Neural cell (in vitro differentiated cells): Measurements from ENCODE around the gene ZNF462. TPM values are rescaled to one million over a fixed set of nuclear protein-coding genes. Genes with fewer than 3 reads are reported as not detected.
A peak's percentile ranks its signal among the peaks of the same experiment; 100 is the strongest.

Experiments used
- H2AFZ ChIP-seq: fragments of 200-600, 300-800 bp; sonication (generic), shearing (Covaris generic); 2 replicates; pipeline ENCODE4 v1.6.0; 2014; ENCODE audit warnings: low read depth, mild to moderate bottlenecking, antibody characterized with exemption, low read length, moderate library complexity
- H3F3A ChIP-seq: fragments of 200-600 bp; shearing (Covaris generic); 2 replicates; pipeline ENCODE4 v1.6.1; 2016; ENCODE audit warnings: mild to moderate bottlenecking, moderate library complexity, mixed read lengths, antibody characterized with exemption, low read length; ENCODE audit not compliant: insufficient read depth, poor library complexity, severe bottlenecking
- H3K27ac ChIP-seq: fragments of 200-600, 300-800 bp; sonication (generic), shearing (Covaris generic); 2 replicates; pipeline ENCODE4 v1.5.1; 2014; ENCODE audit warnings: mild to moderate bottlenecking, low read length, moderate library complexity
- H3K27me3 ChIP-seq: fragments of 300-800, 200-600 bp; sonication (generic), shearing (Covaris generic); 2 replicates; pipeline ENCODE4 v1.6.0; 2014; ENCODE audit warnings: mild to moderate bottlenecking, low read depth, low read length, moderate library complexity; ENCODE audit not compliant: insufficient read depth
- H3K36me3 ChIP-seq: fragments of 300-800, 200-600 bp; sonication (generic), shearing (Covaris generic); 2 replicates; pipeline ENCODE4 v1.5.1; 2014; ENCODE audit warnings: mild to moderate bottlenecking, antibody characterized with exemption, low read length, moderate library complexity; ENCODE audit not compliant: insufficient read depth
- H3K4me2 ChIP-seq: fragments of 300-800, 200-600 bp; sonication (generic), shearing (Covaris generic); 2 replicates; pipeline ENCODE4 v1.6.0; 2014; ENCODE audit warnings: mild to moderate bottlenecking, low read length
- H3K4me3 ChIP-seq: fragments of 300-800, 200-600 bp; sonication (generic), shearing (Covaris generic); 2 replicates; pipeline ENCODE4 v1.5.1; 2014; ENCODE audit warnings: mild to moderate bottlenecking, low read length, moderate library complexity
- H3K79me2 ChIP-seq: fragments of 200-600 bp; shearing (Covaris generic); replicated peaks from 2 replicates; pipeline ENCODE4 v1.6.0; 2014; ENCODE audit warnings: mild to moderate bottlenecking, low read length, moderate library complexity; ENCODE audit not compliant: insufficient read depth
- H3K9ac ChIP-seq: fragments of 300-800, 200-600 bp; sonication (generic), shearing (Covaris generic); 2 replicates; pipeline ENCODE4 v1.6.1; 2016; ENCODE audit warnings: mild to moderate bottlenecking, low read length, mixed read lengths
- H3K9me2 ChIP-seq: fragments of 200-600 bp; shearing (Covaris generic); 2 replicates; pipeline ENCODE4 v1.6.1; 2016; ENCODE audit warnings: mild to moderate bottlenecking, low read length, mixed read lengths; ENCODE audit not compliant: insufficient read depth
- H3K9me3 ChIP-seq: fragments of 200-600, 300-800 bp; sonication (generic), shearing (Covaris generic); 2 replicates; pipeline ENCODE4 v1.6.1; 2016; ENCODE audit warnings: mild to moderate bottlenecking, mixed run types, low read length, moderate library complexity, mixed read lengths
- H4K20me1 ChIP-seq: fragments of 200-600 bp; shearing (Covaris generic); 2 replicates; pipeline ENCODE4 v1.6.1; 2016; ENCODE audit warnings: mild to moderate bottlenecking, mixed run types; ENCODE audit not compliant: insufficient read depth
- EP300 ChIP-seq: fragments of 450-650 bp; conservative IDR thresholded peaks from 2 replicates; pipeline ENCODE4 v1.6.1; 2014; ENCODE audit warnings: antibody characterized with exemption, mild to moderate bottlenecking, moderate library complexity; ENCODE audit not compliant: poor library complexity, severe bottlenecking
- EZH2 ChIP-seq: fragments of 200-600, 300-800 bp; shearing (Covaris generic), sonication (generic); IDR thresholded peaks from 2 replicates; pipeline ENCODE4 v1.6.1; 2014; ENCODE audit warnings: antibody characterized with exemption, low read length, borderline replicate concordance, mild to moderate bottlenecking; ENCODE audit not compliant: insufficient read depth, poor library complexity, severe bottlenecking
- MXI1 ChIP-seq: fragments of 450-650 bp; conservative IDR thresholded peaks from 2 replicates; pipeline ENCODE4 v1.6.1; 2014; ENCODE audit warnings: antibody characterized with exemption, mild to moderate bottlenecking; ENCODE audit not compliant: poor library complexity, severe bottlenecking
- POLR2AphosphoS5 ChIP-seq: IDR thresholded peaks from 2 replicates; pipeline ENCODE4 v1.6.1; 2012
- RAD21 ChIP-seq: fragments of 450-650 bp; conservative IDR thresholded peaks from 2 replicates; pipeline ENCODE4 v1.6.1; 2014; ENCODE audit warnings: antibody characterized with exemption, mild to moderate bottlenecking, moderate library complexity
- SMC3 ChIP-seq: fragments of 450-650 bp; conservative IDR thresholded peaks from 2 replicates; pipeline ENCODE4 v1.6.1; 2014; ENCODE audit warnings: antibody characterized with exemption, mild to moderate bottlenecking, moderate library complexity; ENCODE audit not compliant: poor library complexity
- TAF1 ChIP-seq: IDR thresholded peaks from 2 replicates; pipeline ENCODE4 v1.6.1; 2012; ENCODE audit warnings: low read depth
- polyA plus RNA-seq: library from polyadenylated mRNA; depleted of rRNA; stranded (reverse); fragments of >200 nt; gene quantifications from 2 replicates; pipeline ENCODE4 v1.2.3, GENCODE V29; 2014
- TF ChIP-seq, protein P1 (sequence below): fragments of 450-650 bp; IDR thresholded peaks from 2 replicates; pipeline ENCODE4 v1.5.1; 2014; ENCODE audit warnings: antibody characterized with exemption, mild to moderate bottlenecking, moderate library complexity; ENCODE audit not compliant: poor library complexity, severe bottlenecking
- TF ChIP-seq, protein P2 (sequence below): IDR thresholded peaks from 2 replicates; pipeline ENCODE4 v1.6.1; 2012; ENCODE audit warnings: borderline replicate concordance

Gene ZNF462
- polyA plus RNA-seq, 1 donor from 2014 or later = 9.1 TPM

DNA sequence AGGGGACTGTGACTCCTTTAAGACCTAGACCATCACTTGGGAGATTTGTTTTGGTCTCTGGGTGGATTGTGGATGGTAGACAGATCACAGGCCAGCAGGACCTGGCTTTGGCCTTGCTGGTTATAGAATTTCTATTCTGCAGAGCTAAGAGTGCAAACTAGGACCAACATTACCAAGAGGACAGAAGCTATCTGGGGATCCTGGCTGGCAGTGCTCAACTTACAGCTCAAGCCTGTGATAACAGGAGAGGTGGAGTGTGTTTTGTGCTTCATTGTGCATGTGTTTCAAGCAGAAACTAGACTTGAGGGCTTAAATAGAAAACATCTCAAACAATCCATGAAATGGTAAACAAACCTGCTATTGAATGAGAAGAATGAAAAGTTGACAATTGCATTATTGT lies 106.7 kb downstream of the ZNF462 start:
- no peak overlapping the region for H3K9ac ChIP-seq
- peaks cover 7% of the 10 kb centered on the region for H3K79me2 ChIP-seq
- no peak overlapping the region for H3K4me2 ChIP-seq
- no peak overlapping the region for H3K27ac ChIP-seq
- H3K9me2 ChIP-seq = no peaks in the 10 kb centered on the region
- TF ChIP-seq, protein P1, sequence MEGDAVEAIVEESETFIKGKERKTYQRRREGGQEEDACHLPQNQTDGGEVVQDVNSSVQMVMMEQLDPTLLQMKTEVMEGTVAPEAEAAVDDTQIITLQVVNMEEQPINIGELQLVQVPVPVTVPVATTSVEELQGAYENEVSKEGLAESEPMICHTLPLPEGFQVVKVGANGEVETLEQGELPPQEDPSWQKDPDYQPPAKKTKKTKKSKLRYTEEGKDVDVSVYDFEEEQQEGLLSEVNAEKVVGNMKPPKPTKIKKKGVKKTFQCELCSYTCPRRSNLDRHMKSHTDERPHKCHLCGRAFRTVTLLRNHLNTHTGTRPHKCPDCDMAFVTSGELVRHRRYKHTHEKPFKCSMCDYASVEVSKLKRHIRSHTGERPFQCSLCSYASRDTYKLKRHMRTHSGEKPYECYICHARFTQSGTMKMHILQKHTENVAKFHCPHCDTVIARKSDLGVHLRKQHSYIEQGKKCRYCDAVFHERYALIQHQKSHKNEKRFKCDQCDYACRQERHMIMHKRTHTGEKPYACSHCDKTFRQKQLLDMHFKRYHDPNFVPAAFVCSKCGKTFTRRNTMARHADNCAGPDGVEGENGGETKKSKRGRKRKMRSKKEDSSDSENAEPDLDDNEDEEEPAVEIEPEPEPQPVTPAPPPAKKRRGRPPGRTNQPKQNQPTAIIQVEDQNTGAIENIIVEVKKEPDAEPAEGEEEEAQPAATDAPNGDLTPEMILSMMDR = no peak
- no peak for TF ChIP-seq POLR2AphosphoS5
- TF ChIP-seq EZH2 = no peak
- no peak for TF ChIP-seq EP300
- TF ChIP-seq, protein P2, sequence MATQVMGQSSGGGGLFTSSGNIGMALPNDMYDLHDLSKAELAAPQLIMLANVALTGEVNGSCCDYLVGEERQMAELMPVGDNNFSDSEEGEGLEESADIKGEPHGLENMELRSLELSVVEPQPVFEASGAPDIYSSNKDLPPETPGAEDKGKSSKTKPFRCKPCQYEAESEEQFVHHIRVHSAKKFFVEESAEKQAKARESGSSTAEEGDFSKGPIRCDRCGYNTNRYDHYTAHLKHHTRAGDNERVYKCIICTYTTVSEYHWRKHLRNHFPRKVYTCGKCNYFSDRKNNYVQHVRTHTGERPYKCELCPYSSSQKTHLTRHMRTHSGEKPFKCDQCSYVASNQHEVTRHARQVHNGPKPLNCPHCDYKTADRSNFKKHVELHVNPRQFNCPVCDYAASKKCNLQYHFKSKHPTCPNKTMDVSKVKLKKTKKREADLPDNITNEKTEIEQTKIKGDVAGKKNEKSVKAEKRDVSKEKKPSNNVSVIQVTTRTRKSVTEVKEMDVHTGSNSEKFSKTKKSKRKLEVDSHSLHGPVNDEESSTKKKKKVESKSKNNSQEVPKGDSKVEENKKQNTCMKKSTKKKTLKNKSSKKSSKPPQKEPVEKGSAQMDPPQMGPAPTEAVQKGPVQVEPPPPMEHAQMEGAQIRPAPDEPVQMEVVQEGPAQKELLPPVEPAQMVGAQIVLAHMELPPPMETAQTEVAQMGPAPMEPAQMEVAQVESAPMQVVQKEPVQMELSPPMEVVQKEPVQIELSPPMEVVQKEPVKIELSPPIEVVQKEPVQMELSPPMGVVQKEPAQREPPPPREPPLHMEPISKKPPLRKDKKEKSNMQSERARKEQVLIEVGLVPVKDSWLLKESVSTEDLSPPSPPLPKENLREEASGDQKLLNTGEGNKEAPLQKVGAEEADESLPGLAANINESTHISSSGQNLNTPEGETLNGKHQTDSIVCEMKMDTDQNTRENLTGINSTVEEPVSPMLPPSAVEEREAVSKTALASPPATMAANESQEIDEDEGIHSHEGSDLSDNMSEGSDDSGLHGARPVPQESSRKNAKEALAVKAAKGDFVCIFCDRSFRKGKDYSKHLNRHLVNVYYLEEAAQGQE = no peak
- no peak for TF ChIP-seq SMC3
- TF ChIP-seq MXI1 = no peak
- TF ChIP-seq TAF1 = no peak
- no peak for TF ChIP-seq RAD21
- H3K9me3 ChIP-seq = no peaks in the 10 kb centered on the region
- no peaks in the 10 kb centered on the region for H3F3A ChIP-seq
- H3K27me3 ChIP-seq = no peaks in the 10 kb centered on the region
- H3K4me3 ChIP-seq = no peak overlapping the region
- peaks cover 9% of the 10 kb centered on the region for H3K36me3 ChIP-seq
- H4K20me1 ChIP-seq = no peaks in the 10 kb centered on the region
- no peak overlapping the region for H2AFZ ChIP-seq

DNA sequence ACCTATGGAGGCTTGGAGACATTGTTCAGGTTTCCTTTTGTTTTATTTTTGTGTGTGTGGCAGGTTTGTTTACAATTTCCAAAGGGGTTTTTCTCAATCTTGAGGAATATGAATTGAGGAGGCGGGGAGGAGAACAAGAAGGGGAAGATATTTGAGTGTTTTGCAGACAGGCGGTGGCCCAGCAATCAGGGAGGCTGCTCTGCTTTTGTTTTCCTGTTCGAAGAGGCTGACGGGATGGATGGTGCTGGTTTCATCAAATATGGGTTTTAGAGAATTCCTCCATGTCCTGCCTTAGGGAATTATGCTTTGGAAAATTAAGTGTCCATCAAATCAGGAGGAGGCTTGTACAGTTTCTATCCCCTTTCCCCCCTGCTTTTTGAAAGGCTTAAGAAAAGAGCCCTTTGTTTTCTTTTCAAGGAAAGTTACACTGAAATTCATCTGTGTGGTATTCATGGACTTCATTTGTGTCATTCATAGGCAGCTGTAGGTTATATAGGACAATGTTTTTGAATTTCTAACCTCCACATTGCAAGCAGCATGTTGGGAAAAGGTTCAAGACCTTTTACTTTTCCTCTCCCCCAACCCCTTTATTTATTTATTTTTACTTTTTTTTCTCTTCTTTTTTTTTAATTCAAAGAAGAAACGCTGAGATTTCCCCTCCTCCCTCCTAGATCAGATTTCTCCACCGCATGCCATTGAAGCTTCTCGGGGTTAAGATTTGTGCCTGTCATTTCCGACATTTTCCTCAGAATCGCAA lies 107.4 kb downstream of the ZNF462 start:
- Histone ChIP-seq H3K36me3 (peaks cover 16% of the 10 kb centered on the region), H3K27me3 (no peaks in the 10 kb centered on the region), H3K79me2 (peaks cover 7% of the 10 kb centered on the region), H3K4me2 (no peak overlapping the region), H2AFZ (no peak overlapping the region), H4K20me1 (no peaks in the 10 kb centered on the region), H3K9me3 (no peaks in the 10 kb centered on the region), H3F3A (no peaks in the 10 kb centered on the region), H3K9me2 (no peaks in the 10 kb centered on the region), H3K27ac (peak overlapping the region; percentile 6), H3K4me3 (no peak overlapping the region), H3K9ac (no peak overlapping the region)
- TF ChIP-seq POLR2AphosphoS5 (no peak), TAF1 (no peak), EZH2 (no peak), EP300 (no peak), MXI1 (no peak), SMC3 (no peak), RAD21 (no peak)
- TF ChIP-seq, protein P1 = no peak
- TF ChIP-seq, protein P2 = no peak
